Glomerular visceral epithelial cell (primary cell): ENCODE measurements around the gene EIF6.
A peak's percentile ranks its signal among the peaks of the same experiment; 100 is the strongest.
"Not testable (repeated sequence)": the region's sequence is repeated elsewhere in the genome, so short reads cannot be mapped to it uniquely, and the experiment has no call there.

Experiments used
- DNase-seq: peaks from one replicate; pipeline ENCODE4 v3.0.0-alpha.2; 2016; ENCODE audit errors: extremely low spot score

The EIF6 gene

GRCh38 chr20:35279533-35280174 is 4.9 kb downstream of the EIF6 start:
- no peak for DNase-seq

- peak; percentile 25 for DNase-seq
Observed at GRCh38 chr20:35279040-35279439, 5.5 kb downstream of the EIF6 start.

- DNase-seq, result peak; percentile 83
Observed at GRCh38 chr20:35277531-35278395, 6.8 kb downstream of the EIF6 start, which contains the start of gene MMP24OS. TSS of gene MMP24OS (minus strand) at chr20:35278122. CDS start at chr20:35277929, 193 bp downstream.

- DNase-seq, result no peak
Observed at GRCh38 chr20:35277127-35277526, 7.4 kb downstream of the EIF6 start.

- peak; percentile 32 for DNase-seq
Observed at GRCh38 chr20:35276408-35276807, 8.2 kb downstream of the EIF6 start.

- no peak for DNase-seq
Observed at GRCh38 chr20:35275741-35276251, 8.8 kb downstream of the EIF6 start.

DNA sequence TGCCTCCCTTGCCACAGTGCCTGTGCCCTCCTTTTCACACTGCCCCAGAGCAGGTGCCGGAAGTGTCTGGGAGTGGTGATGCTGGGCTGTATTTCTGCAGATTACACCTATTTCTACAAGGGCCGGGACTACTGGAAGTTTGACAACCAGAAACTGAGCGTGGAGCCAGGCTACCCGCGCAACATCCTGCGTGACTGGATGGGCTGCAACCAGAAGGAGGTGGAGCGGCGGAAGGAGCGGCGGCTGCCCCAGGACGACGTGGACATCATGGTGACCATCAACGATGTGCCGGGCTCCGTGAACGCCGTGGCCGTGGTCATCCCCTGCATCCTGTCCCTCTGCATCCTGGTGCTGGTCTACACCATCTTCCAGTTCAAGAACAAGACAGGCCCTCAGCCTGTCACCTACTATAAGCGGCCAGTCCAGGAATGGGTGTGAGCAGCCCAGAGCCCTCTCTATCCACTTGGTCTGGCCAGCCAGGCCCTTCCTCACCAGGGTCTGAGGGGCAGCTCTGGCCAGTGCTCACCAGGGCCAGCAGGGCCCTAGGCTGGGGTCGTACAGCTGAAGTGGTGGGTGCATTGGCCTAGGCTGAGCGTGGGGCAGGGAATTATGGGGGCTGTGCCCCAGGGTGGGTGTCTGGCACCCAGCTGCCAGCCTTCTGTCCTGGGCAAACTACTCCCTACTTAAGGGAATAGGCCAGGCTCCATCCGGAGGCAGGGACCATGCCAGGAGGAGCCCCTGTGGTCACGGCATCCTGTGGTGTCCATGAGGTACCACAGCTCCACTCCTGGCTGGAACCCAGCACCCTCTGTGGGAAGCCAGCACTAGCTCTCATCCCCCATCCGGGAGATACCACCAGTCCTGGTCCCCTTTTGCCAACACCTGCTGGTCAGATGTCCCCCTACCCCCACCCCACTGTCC is 10.1 kb downstream of the EIF6 start:
- DNase-seq, result peak; percentile 30

GRCh38 chr20:35273449-35274171 is 11.0 kb downstream of the EIF6 start:
- no peak for DNase-seq

DNA sequence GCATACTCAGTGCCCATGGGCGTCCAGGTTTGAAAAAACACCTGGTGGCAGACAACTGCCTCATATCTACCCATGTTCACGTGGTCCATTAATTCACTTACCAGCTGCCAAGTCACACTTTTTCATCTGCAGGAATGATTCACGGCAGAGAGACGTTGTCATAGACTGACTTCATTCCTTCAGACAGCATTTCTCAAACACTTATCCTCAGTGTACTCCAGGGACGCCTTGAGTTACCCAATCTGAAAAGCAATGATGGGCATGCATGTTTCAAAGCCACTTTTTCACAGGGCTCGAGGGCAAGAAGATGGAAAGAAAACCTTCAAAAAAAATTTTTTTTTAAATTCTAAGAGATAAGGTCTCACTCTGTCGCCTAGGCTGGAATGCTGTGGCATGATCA is 12.7 kb downstream of the EIF6 start:
- DNase-seq, result peak; percentile 65

DNA sequence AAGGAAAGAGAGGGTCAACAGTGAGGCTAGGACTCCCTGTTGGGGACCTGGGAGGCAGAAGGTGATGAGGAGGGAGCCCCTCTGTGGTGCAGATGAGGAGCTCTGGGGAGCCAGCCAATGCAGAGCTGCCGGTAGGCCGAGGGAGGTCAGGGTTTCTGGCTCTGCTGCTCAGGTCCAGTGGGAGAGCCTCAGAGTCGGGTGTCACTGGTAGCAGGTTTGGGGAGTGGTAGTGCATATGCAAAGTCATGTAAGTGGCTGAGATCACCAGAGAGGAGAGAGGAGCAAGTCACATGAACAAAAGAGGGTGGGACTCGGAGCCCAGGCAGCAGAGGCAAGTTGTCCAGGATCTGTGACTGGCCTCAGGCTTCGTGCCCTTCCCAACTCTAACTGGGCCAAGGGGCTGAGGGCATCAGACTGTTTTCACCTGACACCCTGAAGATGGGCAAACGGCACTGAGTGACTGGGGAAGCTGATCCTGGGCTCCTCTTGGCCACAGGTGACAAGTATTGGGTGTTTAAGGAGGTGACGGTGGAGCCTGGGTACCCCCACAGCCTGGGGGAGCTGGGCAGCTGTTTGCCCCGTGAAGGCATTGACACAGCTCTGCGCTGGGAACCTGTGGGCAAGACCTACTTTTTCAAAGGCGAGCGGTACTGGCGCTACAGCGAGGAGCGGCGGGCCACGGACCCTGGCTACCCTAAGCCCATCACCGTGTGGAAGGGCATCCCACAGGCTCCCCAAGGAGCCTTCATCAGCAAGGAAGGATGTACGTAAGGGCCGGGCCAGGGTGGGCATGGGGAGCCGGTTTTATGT is 13.3 kb downstream of the EIF6 start:
- peak; percentile 32 for DNase-seq

DNA sequence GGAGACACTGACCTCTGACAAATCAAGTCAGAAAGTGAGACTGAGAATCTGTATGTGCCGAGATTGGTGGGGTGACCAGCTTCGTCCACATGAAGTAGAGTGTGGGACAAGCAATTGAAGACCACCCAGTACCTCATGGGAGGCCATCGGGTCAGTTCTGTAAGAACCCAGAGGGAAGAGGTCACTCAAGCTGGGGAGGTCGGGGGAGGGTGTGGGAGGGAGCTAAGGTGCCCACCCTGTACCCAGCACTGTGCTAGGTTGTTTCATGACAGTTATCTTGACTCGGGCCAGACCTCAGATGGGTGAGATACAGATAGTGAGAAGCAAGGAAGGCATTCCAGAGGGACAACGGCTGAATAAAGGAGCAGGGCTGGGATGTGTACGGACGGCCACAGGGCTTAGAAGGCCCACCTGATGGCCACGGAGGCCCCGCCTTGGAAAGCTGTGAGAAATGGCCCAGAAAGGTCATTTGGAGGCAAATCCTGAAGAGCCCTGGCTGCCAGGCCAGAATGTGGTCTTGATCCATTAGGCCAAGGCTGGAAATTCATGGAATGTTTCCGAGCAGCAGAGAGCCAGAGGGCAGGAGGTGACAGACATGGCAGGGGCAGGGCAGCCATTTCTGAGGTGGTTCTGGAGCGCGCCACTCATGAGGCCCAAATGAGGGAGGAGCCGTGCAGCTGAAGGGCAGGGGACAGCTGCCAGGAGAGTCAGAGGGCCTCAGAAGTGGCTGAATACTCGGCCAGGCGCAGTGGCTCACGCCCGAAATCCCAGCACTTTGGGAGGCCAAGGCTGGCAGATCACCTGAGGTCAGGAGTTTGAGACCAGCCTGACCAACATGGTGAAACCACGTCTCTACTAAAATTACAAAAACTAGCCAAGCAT is 14.3 kb downstream of the EIF6 start:
- no peak for DNase-seq

- peak; percentile 81 for DNase-seq
Observed at GRCh38 chr20:35269055-35269781, 15.4 kb downstream of the EIF6 start.

GRCh38 chr20:35267092-35267491 is 17.5 kb downstream of the EIF6 start:
- DNase-seq, result no peak

GRCh38 chr20:35264755-35265154 is 19.8 kb downstream of the EIF6 start:
- peak; percentile 77 for DNase-seq

DNA sequence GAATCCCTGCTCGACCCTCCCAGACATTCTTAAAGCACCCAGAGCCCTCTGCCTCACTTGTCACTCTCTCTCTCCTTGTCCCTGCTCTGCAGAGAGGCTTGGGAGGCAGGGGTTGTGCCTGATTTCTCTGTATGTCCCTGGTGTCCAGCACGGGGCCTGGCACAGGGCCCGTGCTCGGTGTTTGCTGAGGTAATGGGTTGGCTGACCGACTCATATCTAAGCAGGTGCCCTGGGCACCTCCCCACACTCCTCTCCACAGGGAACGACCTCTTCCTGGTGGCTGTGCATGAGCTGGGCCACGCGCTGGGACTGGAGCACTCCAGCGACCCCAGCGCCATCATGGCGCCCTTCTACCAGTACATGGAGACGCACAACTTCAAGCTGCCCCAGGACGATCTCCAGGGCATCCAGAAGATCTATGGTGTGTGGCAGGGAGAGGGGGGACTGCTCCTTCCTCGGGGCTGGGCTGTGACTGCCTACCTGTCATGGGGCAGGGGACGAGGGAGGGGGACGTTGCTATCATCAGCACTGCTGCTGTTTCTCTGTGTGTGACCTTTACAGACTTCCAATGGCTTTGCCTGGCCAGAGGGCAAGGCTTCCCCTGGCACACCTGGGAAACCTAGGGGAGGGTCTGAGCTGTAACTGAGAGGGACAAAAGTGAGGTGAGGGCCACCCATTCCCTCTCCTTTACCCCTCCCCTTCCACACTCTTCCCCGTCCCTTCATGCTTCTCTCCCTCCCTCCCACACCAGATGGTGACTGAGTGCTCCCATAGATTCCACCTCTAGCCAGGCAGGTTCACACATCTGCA is 20.8 kb downstream of the EIF6 start:
- DNase-seq, result peak; percentile 93

DNA sequence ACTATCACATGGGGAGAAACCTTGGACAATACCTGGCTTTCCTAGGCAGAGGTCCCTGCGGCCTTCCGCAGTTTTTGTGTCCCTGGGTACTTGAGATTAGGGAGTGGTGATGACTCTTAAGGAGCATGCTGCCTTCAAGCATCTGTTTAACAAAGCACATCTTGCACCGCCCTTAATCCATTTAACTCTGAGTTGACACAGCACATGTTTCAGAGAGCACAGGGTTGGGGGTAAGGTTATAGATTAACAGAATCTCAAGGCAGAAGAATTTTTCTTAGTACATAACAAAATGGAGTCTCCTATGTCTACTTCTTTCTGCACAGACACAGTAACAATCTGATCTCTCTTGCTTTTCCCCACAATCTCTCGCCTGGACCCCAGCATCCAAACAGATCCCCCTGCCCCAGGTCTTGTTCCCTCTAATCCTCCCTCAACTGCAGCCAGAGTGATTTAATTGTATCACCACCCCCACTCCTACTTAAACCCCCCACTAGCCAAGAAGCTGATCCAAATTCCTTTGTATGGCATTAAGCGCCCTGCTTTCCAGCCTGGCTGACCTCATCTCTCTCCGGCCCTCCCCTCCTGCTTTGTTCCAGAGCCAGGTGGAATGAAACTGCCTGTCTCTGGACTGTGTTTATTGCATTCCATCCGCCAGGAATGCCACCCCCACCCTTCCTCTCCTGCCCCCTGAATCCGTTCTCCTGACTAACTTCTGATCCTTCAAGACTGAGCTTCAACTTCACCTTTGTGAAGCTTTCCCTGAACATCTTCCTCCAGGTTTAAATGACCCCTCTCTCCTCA is 21.6 kb downstream of the EIF6 start:
- peak; percentile 99 for DNase-seq

DNA sequence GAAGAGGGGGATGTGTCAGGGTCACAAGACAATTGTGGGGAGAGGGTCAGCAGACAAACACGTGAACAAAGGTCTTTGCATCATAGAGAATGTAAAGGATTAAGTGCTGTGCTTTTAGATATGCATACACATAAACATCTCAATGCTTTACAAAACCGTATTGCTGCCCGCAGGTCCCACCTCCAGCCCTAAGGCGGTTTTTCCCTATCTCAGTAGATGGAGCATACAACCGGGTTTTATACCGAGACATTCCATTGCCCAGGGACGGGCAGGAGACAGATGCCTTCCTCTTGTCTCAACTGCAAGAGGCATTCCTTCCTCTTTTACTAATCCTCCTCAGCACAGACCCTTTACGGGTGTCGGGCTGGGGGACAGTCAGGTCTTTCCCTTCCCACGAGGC is 22.3 kb downstream of the EIF6 start:
- not testable (repeated sequence) for DNase-seq
